ENCODE results near the gene ESPN. TPM values are rescaled to one million over a fixed set of nuclear protein-coding genes. Genes with fewer than 3 reads are reported as not detected.

ESPN gene
- total and polyA plus RNA-seq, 2 of the 8 experiments (the other 6 are each of a cell fraction or from before 2014, with no cell fraction given), result 5.2 to 16.3 TPM

DNA sequence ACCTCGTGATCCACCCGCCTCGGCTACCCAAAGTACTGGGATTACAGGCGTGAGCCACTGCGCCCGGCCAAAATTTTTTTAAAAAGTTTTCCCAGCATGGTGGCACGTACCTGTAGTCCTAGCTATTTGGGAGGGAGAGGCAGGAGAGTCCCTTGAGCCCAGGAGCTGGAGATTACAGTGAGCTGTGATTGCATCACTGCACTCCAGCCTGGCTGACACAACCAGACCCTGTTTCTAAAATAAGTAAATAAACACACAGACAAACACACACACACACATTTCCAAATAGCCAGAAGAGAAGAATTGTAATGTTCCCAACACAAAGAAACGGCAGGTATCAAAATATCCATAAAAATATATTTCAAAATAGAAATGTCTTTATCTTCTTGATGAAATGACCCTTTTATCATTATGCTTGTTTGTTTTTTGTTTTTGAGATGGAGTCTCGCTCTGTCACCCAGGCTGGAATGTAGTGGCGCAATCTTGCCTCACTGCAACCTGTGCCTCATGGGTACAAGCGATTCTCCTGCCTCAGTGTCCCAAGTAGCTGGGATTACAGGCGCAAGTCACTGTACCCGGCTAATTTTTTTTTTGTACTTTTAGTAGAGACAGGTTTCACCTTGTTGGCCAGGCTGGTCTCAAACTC is 14.2 kb upstream of the ESPN start:
- H3K18ac ChIP-seq (ENCODE audit: extremely low read depth, low read length), result no peak overlapping the region
- ChIA-PET POLR2A (ENCODE audit: partially characterized antibody) (interaction anchor here (1.2 kb wide), 1 partner anchor 16 kb away, joined by 3 read pairs; no protein-coding TSS in a partner anchor), CTCF (ENCODE audit: partially characterized antibody) (interaction anchor here (0.6 to 58.4 kb wide), 5 partner anchors 9 to 46 kb away, joined by 3 to 1769 read pairs (median 4); no protein-coding TSS in a partner anchor)
- TF ChIP-seq CREB1 (IDR thresholded peaks at IDR 0.05) (no peak), CEBPB (IDR thresholded peaks at IDR 0.05; ENCODE audit: low read depth, low read length) (peak; percentile 11; the same call in 1 of the 2 replicates)
- H3K79me1 ChIP-seq (ENCODE audit: low read depth, low read length), result no peaks in the 10 kb centered on the region
- H2BK12ac ChIP-seq (ENCODE audit: low read depth, low read length), result no peak overlapping the region
- H3K9me3 ChIP-seq (ENCODE audit: insufficient read depth in 2 of 2, low read depth in 1 of 2, low read length in 1 of 2), result no peaks in the 10 kb centered on the region
- no peaks in the 10 kb centered on the region for H3K36me3 ChIP-seq (ENCODE audit: control insufficient read depth in 2 of 4, insufficient read depth in 4 of 4, low read length in 3 of 4)
- H3K27ac ChIP-seq (ENCODE audit: low read depth, low read length), result no peak overlapping the region
- H3K56ac ChIP-seq (replicated peaks; ENCODE audit: insufficient read length, low read depth, low read length), result no peak overlapping the region
- FAIRE-seq (no peak), DNase-seq (ENCODE audit: low read depth in 1 of 2, low spot score in 2 of 2) (no peak)
- H4K20me1 ChIP-seq (replicated peaks in 1 of 2; ENCODE audit: control insufficient read depth in 1 of 2, insufficient read depth in 2 of 2, low read length in 2 of 2), result no peaks in the 10 kb centered on the region
- no peak overlapping the region for H2BK20ac ChIP-seq (ENCODE audit: low read length)
- H4K5ac ChIP-seq (ENCODE audit: insufficient read length, low read depth, low read length), result no peak overlapping the region
- peaks cover 2 to 6% (median 3%) of the 10 kb centered on the region in 4 experiments; a peak in 5 of 7 replicates for H3K4me1 ChIP-seq (replicated peaks in 1 of 4; ENCODE audit: control insufficient read depth in 3 of 4, insufficient read depth in 4 of 4, low read length in 3 of 4)
- H3K4me2 ChIP-seq (ENCODE audit: insufficient read depth in 1 of 2, low read depth in 2 of 2, low read length in 2 of 2), result no peak overlapping the region
- 91% methylated on average over 13 of the region's 13 CpGs; no CpG with 5 or more reads in 1 of the 2 experiments for WGBS, 2 experiments (ENCODE audit: extremely low coverage in 1 of 2, insufficient coverage in 1 of 2, insufficient read length in 1 of 2, insufficient replicate concordance in 2 of 2, low coverage in 1 of 2, low lambda C conversion rate in 2 of 2, missing lambda C conversion rate in 1 of 2)
- H2BK5ac ChIP-seq (ENCODE audit: low read depth, low read length), result no peak overlapping the region
- no peak overlapping the region for H4K91ac ChIP-seq (replicated peaks; ENCODE audit: insufficient read length, low read length)
- H3K23ac ChIP-seq (ENCODE audit: insufficient read length), result no peak overlapping the region
- H2BK15ac ChIP-seq (ENCODE audit: low read length), result no peak overlapping the region
- H3K27me3 ChIP-seq (replicated peaks in 1 of 4; ENCODE audit: control insufficient read depth in 3 of 4, extremely low read depth in 1 of 4, insufficient read depth in 3 of 4, low read length in 3 of 4), result peaks cover 0 to 12% (median 11%) of the 10 kb centered on the region in 4 experiments; a peak in 6 of 7 replicates
- H2AK5ac ChIP-seq (ENCODE audit: low read depth, low read length), result no peak overlapping the region
- no peak overlapping the region for H3K4me3 ChIP-seq (ENCODE audit: extremely low read depth in 1 of 4, insufficient read depth in 2 of 4, low read depth in 3 of 4, low read length in 4 of 4)
- H3K79me2 ChIP-seq (ENCODE audit: control insufficient read depth in 1 of 2, insufficient read depth in 2 of 2, low read length in 2 of 2), result no peaks in the 10 kb centered on the region
- no peak overlapping the region for H4K8ac ChIP-seq (ENCODE audit: extremely low read depth, insufficient read depth, low read length)
- H3K14ac ChIP-seq (ENCODE audit: insufficient read length), result no peak overlapping the region
- H3K23me2 ChIP-seq (ENCODE audit: low read depth, low read length), result no peaks in the 10 kb centered on the region
- H2AFZ ChIP-seq (ENCODE audit: low read length), result no peak overlapping the region
- H3K9ac ChIP-seq (replicated peaks in 1 of 4; ENCODE audit: extremely low read depth in 1 of 4, low read depth in 3 of 4, low read length in 3 of 4), result no peak overlapping the region
- H3K4ac ChIP-seq (replicated peaks; ENCODE audit: insufficient read length, low read depth, low read length), result no peak overlapping the region
- H2BK120ac ChIP-seq (replicated peaks; ENCODE audit: low read depth, low read length), result no peak overlapping the region

Measured in H1 (cell line).